Fibroblast of upper back skin (primary cell): ENCODE results near the gene DDX25.
"Not testable (repeated sequence)": the region's sequence is repeated elsewhere in the genome, so short reads cannot be mapped to it uniquely, and the experiment has no call there.

ENCODE experiments used
- DNase-seq: peaks from one replicate; pipeline ENCODE4 v3.0.0-alpha.2; 2013

DDX25 gene

DNA sequence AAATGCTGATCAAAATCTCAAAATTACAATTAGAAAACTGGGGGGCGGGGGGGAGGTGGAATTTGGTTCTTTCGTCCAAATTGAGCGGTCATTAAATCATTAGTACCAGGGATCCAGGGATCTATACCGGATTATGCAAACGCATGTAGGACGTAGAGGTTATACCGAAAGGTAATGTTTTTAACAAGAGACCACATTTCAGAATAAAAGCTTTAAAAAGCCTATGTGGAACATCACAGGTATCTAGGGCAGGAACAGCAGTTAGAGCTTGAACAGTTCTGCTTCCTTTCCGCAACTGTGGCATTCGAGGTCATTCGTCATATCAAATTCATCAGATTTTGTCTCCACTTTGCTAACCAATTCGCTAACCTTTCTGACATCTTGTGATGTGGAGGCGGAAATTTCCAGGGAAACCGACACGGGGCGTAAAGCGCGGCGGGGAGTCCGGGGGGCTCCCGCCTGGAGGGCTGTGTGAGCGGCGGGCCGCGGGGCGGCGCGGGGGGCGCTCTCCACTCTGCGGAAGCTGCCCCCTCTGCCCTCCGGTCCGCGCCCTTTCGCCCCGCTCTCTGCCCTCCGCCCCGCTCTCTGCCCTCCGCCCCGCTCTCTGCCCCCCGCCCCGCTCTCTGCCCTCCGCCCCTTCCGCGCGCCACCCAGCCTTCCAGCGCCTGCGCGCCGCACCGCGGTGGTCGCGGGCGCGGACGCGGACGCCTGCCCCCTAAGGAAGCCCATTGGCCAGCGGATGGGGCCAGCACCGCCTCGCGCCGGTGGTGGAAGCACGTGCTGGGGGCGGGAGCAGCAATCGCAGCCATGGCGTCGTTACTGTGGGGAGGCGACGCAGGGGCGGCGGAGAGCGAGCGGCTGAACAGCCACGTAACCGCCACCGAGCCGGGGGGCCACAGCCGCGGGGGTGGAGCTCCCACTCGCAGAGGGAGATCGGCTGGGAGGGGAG lies at the start of gene DDX25:
Gene DDX25, plus strand, starts transcription at position 798 of the 949 bp plus-strand sequence. Its CDS starts 10 bp downstream, at position 808.
- no peak for DNase-seq

GRCh38 chr11:125857670-125858069 lies 46.6 kb upstream of the DDX25 start:
- DNase-seq, result not testable (repeated sequence)

GRCh38 chr11:125862786-125863185 lies 41.5 kb upstream of the DDX25 start:
- DNase-seq, result not testable (repeated sequence)

DNA sequence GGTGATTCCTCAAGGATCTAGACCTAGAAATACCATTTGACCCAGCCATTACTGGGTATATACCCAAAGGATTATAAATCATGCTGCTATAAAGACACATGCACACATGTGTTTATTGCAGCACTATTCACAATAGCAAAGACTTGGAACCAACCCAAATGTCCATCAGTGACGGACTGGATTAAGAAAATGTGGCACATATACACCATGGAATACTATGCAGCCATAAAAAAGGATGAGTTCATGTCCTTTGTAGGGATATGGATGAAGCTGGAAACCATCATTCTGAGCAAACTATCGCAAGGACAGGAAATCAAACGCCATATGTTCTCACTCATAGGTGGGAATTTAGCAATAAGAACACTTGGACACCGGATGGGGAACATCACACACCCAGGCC lies 39.0 kb upstream of the DDX25 start:
- DNase-seq, result not testable (repeated sequence)

DNA sequence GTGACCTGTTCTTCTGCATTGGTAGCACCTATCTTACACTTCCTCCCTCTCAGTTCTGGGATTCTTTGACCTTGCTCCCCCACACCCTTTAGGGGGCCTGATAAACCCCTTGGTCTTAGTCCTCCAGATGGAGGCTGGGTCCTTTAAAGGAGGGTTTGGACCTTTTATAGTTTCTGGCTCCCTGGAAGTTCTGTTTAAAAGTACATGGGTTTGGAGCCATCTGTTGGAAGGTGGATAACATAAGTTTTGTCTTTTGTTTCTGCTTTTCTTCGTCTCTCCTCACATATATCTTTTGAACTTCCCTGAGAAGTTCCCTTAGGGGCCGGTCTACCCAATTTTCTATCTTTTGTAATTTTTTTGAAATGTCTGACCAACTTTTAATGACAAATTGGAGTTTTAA lies 34.8 kb upstream of the DDX25 start:
- DNase-seq, result no peak

DNA sequence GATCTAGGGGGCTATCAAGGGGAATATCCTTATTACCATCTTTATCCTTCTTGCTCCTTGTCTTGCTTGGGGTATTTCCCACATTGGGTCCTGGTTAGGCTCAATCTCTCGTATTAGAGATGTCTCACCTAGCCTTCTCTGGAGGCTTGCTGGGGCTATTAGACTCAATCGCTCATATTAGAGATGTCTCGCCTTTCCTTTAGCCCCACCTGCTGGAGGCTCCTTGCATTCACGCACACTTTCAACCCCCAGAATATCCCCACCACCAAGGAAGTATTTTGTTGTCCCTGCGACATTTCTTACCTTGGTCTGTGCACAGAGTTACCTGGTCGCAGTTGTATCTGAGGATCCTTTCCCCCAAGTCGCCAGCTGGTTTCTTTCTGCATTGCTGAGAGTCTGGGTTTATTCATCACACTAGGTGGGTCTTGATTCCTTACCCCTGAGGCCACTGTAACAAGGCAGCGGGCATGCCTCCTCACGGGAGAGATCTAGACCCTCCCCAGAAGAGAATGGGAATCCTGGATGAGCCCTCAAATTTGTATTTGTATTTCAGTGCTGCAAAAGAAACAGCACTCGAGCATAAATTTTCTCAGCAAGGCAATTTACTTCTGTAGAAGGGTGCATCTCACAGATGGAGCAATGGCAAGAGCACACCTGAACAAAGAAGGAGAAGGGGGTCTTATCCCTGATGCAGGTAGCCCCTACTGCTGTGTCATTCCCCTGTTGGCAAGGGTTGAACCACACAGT lies 32.7 kb upstream of the DDX25 start:
- DNase-seq, result peak; percentile 10

DNA sequence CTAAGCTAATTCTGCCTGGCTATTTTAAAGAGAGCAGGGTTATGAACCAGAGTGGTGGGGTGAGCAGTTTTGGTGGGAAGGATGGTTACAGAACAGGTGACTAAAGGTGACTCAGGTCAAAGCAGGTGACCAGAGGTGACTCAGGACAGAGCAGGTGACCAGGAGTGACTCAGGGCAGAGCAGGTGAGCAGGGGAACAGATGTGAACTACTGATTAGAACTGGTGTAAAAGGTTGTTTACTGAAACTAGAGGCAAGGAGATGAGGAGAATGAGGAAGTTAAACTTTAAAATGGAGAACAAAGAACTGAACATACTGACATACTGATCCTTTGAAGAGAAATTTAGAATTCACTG lies 32.2 kb upstream of the DDX25 start:
- no peak for DNase-seq

GRCh38 chr11:125873881-125874555 lies 30.3 kb upstream of the DDX25 start:
- DNase-seq, result no peak

DNA sequence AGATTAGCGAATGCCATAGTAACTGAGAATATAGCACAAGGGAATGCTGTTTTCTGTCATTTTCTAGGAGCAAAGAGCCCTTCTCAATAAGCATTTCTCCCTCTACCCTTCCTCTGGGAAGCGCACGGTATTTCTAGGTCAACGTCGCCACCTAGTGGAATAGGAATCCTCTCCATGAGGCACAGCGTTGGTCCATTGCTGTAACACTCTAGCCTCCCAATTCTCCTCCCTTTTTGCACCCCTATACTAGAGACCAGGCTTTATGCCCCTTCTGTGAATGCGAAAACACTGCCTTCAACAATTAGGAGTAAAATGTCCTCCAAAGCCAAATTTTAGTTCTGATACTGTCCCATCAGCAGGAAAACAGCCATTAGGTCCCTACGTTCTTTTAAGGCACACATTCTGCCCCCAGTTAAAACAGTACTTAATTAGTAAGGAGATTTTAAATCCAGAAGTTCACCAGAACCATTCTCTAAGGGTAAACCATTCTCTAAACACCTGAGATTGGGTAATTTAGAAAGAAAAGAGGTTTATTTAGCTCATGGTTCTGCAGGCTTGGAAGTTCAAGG lies 29.7 kb upstream of the DDX25 start:
- peak; percentile 66 for DNase-seq

GRCh38 chr11:125881291-125881690 lies 23.0 kb upstream of the DDX25 start:
- DNase-seq, result no peak

DNA sequence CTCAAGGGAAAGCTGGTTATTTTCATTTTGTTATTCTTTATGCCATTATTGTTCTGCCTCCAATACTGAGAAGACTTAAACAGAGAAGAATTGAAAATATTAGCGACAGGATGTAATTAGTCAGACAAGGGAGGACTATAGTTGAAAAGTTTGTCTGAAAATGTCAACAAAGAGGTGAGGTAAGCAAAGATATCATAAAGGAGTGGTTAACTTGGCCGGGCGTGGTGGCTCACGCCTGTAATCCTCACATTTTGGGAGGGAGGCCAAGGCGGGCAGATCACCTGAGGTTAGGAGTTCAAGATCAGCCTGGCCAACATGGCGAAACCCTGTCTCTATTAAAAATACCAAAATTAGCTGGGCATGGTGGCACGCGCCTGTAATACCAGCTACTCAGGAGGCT lies 20.9 kb upstream of the DDX25 start:
- no peak for DNase-seq

DNA sequence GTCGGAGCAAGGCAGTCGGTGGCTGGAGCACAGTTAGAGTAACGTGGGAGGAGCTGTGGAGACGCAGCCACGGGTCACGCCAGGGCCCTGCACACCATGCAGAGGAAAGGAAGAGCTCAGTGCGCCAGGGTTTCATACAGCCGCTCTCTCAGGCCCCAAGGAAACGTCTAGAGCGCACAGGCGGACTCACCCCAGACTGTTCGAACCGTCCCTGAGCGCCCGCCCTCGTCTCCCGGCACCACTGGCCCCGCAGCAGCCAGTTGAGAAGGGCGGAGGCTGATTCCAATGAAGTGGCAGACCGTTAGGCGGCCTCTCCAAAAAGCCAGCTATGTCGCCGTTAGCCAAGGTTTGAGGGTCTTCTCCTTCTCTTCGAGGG lies 17.3 kb upstream of the DDX25 start:
- peak; percentile 21 for DNase-seq

- peak; percentile 97 for DNase-seq
Observed at GRCh38 chr11:125887373-125888324, 16.7 kb upstream of the DDX25 start, which contains the start of gene HYLS1. Gene HYLS1 (plus strand): TSS chr11:125887668. CDS start chr11:125899369, 11,701 bp downstream.

- DNase-seq, result no peak
Observed at GRCh38 chr11:125890447-125891100, 13.7 kb upstream of the DDX25 start.

DNA sequence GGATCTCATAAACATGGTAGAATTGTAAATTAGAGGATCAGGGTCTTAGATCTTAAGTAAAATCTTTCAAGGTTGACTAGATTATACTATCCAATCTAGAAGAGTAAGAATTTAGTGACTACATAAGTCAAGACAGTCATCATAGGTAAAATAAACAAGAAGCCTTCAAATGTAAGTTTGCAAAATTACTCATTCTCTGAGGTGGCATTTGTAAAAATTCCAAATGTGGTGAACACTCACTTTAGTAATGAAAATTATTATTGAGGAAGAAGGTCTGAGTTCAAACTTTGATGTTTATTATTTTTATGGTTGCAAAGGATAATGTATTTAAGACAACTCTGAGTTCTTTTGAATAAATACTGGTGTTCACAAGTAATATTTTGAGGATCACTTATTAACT lies 12.2 kb upstream of the DDX25 start:
- peak; percentile 20 for DNase-seq

DNA sequence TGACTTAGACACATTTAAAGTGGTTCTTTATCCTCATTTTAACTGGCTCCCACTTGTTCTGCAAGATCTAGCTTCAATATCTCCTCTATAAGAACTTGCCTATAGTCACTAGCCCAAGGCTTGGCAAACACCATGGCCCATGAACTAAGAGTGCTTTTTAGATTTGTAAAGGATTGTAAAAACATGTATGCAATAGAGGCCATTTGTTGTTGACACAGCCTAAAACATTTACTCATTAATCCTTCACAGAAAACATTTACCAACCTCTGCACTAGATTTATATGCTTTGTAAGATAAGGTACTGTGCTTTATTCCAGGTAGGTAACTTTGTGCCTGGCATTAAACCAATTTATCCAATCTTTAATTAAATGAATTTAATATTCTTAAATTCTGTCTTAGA lies 11.3 kb upstream of the DDX25 start:
- DNase-seq, result no peak

- no peak for DNase-seq
Observed at GRCh38 chr11:125901872-125902271, 2.4 kb upstream of the DDX25 start.

DNA sequence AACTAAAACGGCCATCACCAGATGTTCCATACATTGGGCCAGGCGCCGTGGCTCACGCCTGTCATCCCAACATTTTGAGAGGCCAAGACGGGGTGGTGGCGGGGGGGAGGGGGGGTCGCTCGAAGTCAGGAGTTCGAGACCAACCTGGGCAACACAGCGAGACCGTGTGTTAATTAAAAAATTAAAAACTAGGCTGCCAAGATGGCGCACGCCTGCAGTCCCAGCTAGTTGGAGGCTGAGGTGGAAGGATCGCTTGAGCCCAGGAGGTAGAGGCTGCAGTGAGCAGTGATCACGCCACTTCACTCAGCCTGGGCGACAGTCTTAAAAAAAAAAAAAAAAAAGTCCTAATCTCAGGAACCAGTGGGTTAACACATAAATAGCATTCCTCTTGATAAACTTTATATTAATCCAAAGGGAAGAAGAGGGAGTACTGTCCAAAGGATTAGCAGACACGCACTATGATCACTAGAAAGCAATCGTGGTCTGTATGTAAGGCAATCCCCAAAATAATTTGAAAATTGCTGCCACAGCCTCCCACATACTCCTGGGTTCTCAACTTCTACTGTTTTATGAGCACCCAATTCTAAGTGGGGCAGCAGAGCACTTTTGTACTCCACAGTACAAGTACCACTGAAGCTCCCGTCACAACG lies 1.9 kb upstream of the DDX25 start:
- no peak for DNase-seq

DNA sequence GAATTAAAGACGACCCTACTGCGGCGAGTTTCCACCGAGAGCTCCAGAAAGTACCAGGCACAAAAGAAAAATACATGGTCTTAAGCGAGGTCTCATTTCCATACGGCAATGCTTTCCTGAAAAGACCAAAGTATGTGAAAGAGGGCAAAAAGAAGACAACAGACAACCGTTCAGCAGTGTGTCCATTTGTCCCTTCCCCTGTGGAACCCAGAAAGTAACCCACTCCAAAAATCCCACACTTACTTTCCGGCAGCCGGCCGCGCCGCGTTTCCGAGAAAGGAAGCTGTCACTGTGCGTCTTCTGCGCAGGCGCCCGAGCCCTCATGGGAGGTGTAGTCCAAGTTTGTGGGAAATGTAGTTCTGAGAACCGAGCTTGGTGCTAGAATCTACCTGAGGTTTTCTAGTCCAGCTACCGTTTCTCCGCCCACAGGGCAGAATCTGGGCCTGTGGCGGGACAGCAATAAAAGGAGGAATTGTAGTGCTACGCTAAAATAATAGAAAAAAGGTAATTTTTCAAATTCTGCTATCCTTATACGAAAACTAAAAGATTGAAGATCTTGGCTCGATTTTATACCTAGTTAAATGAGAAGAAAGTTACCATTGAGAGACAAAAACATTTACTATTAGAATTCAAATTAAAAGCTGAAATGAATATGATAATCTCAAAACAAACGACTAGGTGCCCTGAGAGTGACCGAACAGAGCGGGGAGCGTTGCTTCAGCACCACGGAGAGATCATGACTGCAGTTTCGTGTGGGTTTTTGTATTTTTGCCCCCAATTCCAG lies 1.2 kb upstream of the DDX25 start, which contains the start of gene PUS3:
Gene PUS3, minus strand, starts transcription at position 280 of the 784 bp plus-strand sequence. CDS start 6,922 bp downstream, outside the sequence.
- peak; percentile 77 for DNase-seq

- no peak for DNase-seq
Observed at GRCh38 chr11:125904678-125905077, 370 bp downstream of the DDX25 start.
